ENCODE results near the gene CST3.

CST3 gene

GRCh38 chr20:23631226-23631822, 6.4 kb downstream of the CST3 start:
- peaks cover 11% of the 10 kb centered on the region for H3K27me3 ChIP-seq (ENCODE audit: insufficient read depth, low read length, poor library complexity)
- no peak overlapping the region for H2AFZ ChIP-seq (ENCODE audit: low read depth, low read length)
- no peak overlapping the region for H3K4me2 ChIP-seq (ENCODE audit: insufficient read depth, low read length)
- H3K9me3 ChIP-seq (ENCODE audit: insufficient read depth, low read length, severe bottlenecking), result no peaks in the 10 kb centered on the region
- H4K20me1 ChIP-seq (ENCODE audit: insufficient read depth, low read length), result peaks cover 3% of the 10 kb centered on the region; the same call in 1 of the 2 replicates
- no peaks in the 10 kb centered on the region for H3K79me2 ChIP-seq (ENCODE audit: insufficient read depth, low read length)
- H3K36me3 ChIP-seq (ENCODE audit: insufficient read depth, low read length), result no peaks in the 10 kb centered on the region
- no peak overlapping the region for H3K9ac ChIP-seq (ENCODE audit: low read depth, low read length)
- TF ChIP-seq EZH2 (IDR thresholded peaks at IDR 0.05; ENCODE audit: borderline replicate concordance, low read depth, low read length, severe bottlenecking), result no peak
- TF ChIP-seq CTCF (IDR thresholded peaks at IDR 0.05; ENCODE audit: borderline replicate concordance, extremely low read depth, low read length, poor library complexity, severe bottlenecking), result no peak
- H3K4me3 ChIP-seq (ENCODE audit: low read depth in 1 of 2, low read length in 2 of 2), result no peak overlapping the region
- DNase-seq (no peak), ATAC-seq (ENCODE audit: insufficient read depth, low read depth) (no peak)
- H3K27ac ChIP-seq (ENCODE audit: low read length), result no peak overlapping the region
- no peaks in the 10 kb centered on the region for H3K4me1 ChIP-seq (ENCODE audit: insufficient read depth, low read length)

- no peak overlapping the region for H2AFZ ChIP-seq (ENCODE audit: low read depth, low read length)
- no peak for DNase-seq
- ATAC-seq (ENCODE audit: insufficient read depth, low read depth), result no peak
- H4K20me1 ChIP-seq (ENCODE audit: insufficient read depth, low read length), result peaks cover 3% of the 10 kb centered on the region; the same call in 1 of the 2 replicates
- H3K4me2 ChIP-seq (ENCODE audit: insufficient read depth, low read length), result no peak overlapping the region
- no peaks in the 10 kb centered on the region for H3K36me3 ChIP-seq (ENCODE audit: insufficient read depth, low read length)
- TF ChIP-seq EZH2 (IDR thresholded peaks at IDR 0.05; ENCODE audit: borderline replicate concordance, low read depth, low read length, severe bottlenecking) (no peak), CTCF (IDR thresholded peaks at IDR 0.05; ENCODE audit: borderline replicate concordance, extremely low read depth, low read length, poor library complexity, severe bottlenecking) (no peak)
- H3K27me3 ChIP-seq (ENCODE audit: insufficient read depth, low read length, poor library complexity), result peaks cover 16% of the 10 kb centered on the region
- H3K79me2 ChIP-seq (ENCODE audit: insufficient read depth, low read length), result no peaks in the 10 kb centered on the region
- H3K4me3 ChIP-seq (ENCODE audit: low read depth in 1 of 2, low read length in 2 of 2), result no peak overlapping the region
- H3K9me3 ChIP-seq (ENCODE audit: insufficient read depth, low read length, severe bottlenecking), result no peaks in the 10 kb centered on the region
- H3K9ac ChIP-seq (ENCODE audit: low read depth, low read length), result no peak overlapping the region
- no peaks in the 10 kb centered on the region for H3K4me1 ChIP-seq (ENCODE audit: insufficient read depth, low read length)
- H3K27ac ChIP-seq (ENCODE audit: low read length), result no peak overlapping the region
Measured at GRCh38 chr20:23630392-23630849, 7.3 kb downstream of the CST3 start.

- TF ChIP-seq EZH2 (IDR thresholded peaks at IDR 0.05; ENCODE audit: borderline replicate concordance, low read depth, low read length, severe bottlenecking) (no peak), CTCF (IDR thresholded peaks at IDR 0.05; ENCODE audit: borderline replicate concordance, extremely low read depth, low read length, poor library complexity, severe bottlenecking) (no peak)
- DNase-seq (no peak), ATAC-seq (ENCODE audit: insufficient read depth, low read depth) (no peak)
- no peaks in the 10 kb centered on the region for H3K9me3 ChIP-seq (ENCODE audit: insufficient read depth, low read length, severe bottlenecking)
- no peak overlapping the region for H3K4me3 ChIP-seq (ENCODE audit: low read depth in 1 of 2, low read length in 2 of 2)
- H3K79me2 ChIP-seq (ENCODE audit: insufficient read depth, low read length), result no peaks in the 10 kb centered on the region
- H4K20me1 ChIP-seq (ENCODE audit: insufficient read depth, low read length), result peaks cover 3% of the 10 kb centered on the region; the same call in 1 of the 2 replicates
- H3K4me1 ChIP-seq (ENCODE audit: insufficient read depth, low read length), result no peaks in the 10 kb centered on the region
- peaks cover 22% of the 10 kb centered on the region for H3K27me3 ChIP-seq (ENCODE audit: insufficient read depth, low read length, poor library complexity)
- no peak overlapping the region for H3K4me2 ChIP-seq (ENCODE audit: insufficient read depth, low read length)
- H3K9ac ChIP-seq (ENCODE audit: low read depth, low read length), result no peak overlapping the region
- no peak overlapping the region for H2AFZ ChIP-seq (ENCODE audit: low read depth, low read length)
- no peaks in the 10 kb centered on the region for H3K36me3 ChIP-seq (ENCODE audit: insufficient read depth, low read length)
- no peak overlapping the region for H3K27ac ChIP-seq (ENCODE audit: low read length)
Measured at GRCh38 chr20:23629542-23630391, 8.0 kb downstream of the CST3 start.

Measured in DND-41 (cell line).